ENCODE measurements around the gene CFAP45. TPM values are rescaled to one million over a fixed set of nuclear protein-coding genes. Genes with fewer than 3 reads are reported as not detected.

CFAP45 gene
- total and polyA plus RNA-seq, 2 experiments from 2014 or later = 0.36 TPM; not detected in 1

GRCh38 chr1:159866066-159866465 is 33.9 kb downstream of the CFAP45 start:
- Histone ChIP-seq H3K27me3 (ENCODE audit: insufficient read depth) (no peaks in the 10 kb centered on the region), H3K4me3 (no peak overlapping the region), H3F3A (replicated peaks; ENCODE audit: low read depth) (no peaks in the 10 kb centered on the region), H3K9me2 (ENCODE audit: insufficient read depth) (no peaks in the 10 kb centered on the region), H2AFZ (no peak overlapping the region), H3K36me3 (ENCODE audit: insufficient read depth) (no peaks in the 10 kb centered on the region; the same call in 1 of the 2 replicates), H3K4me1 (ENCODE audit: insufficient read depth) (no peaks in the 10 kb centered on the region), H3K27ac (ENCODE audit: low read depth) (no peak overlapping the region), H3K79me2 (replicated peaks; ENCODE audit: insufficient read depth) (no peaks in the 10 kb centered on the region), H4K20me1 (replicated peaks; ENCODE audit: insufficient read depth) (no peaks in the 10 kb centered on the region), H3K4me2 (no peak overlapping the region)
- no peak for DNase-seq (ENCODE audit: low spot score)
- no peak; the same call in 2 of the 3 replicates for ATAC-seq
- Mint-ChIP-seq H3K27ac (no peak overlapping the region), H3K4me3 (no peak overlapping the region), H3K4me1 (peaks cover 7% of the 10 kb centered on the region; the same call in 2 of the 3 replicates), H3K9me3 (no peaks in the 10 kb centered on the region; the same call in 2 of the 3 replicates), H3K36me3 (ENCODE audit: low read depth) (no peaks in the 10 kb centered on the region), H3K27me3 (ENCODE audit: insufficient read depth, low read depth, poor library complexity) (peaks cover 7% of the 10 kb centered on the region)
- no peak for TF ChIP-seq ZNF331 (CRISPR knock-in tag; IDR thresholded peaks at IDR 0.05; ENCODE audit: low read depth)
- TF ChIP-seq CTCF (conservative IDR thresholded peaks at IDR 0.05; ENCODE audit: low read depth in 2 of 2) = no peak
- TF ChIP-seq POLR2AphosphoS5 (IDR thresholded peaks at IDR 0.05; ENCODE audit: low read depth) = no peak
- no peak for TF ChIP-seq REST (IDR thresholded peaks at IDR 0.05; ENCODE audit: unreplicated experiment)
- TF ChIP-seq CREB1 (CRISPR knock-in tag; IDR thresholded peaks at IDR 0.05; ENCODE audit: low read depth) = no peak
- TF ChIP-seq ZNF114 (CRISPR knock-in tag; IDR thresholded peaks at IDR 0.05) = no peak
- TF ChIP-seq STAT1 (IDR thresholded peaks at IDR 0.05; ENCODE audit: unreplicated experiment) = no peak
- TF ChIP-seq ETS1 (IDR thresholded peaks at IDR 0.05) = no peak
- TF ChIP-seq JUNB (IDR thresholded peaks at IDR 0.05; ENCODE audit: unreplicated experiment) = no peak
- TF ChIP-seq NANOG (IDR thresholded peaks at IDR 0.05; ENCODE audit: borderline replicate concordance) = no peak
- TF ChIP-seq EZH2 (IDR thresholded peaks at IDR 0.05; ENCODE audit: low read depth, unreplicated experiment) = no peak
- no peak for TF ChIP-seq ZNF462 (CRISPR knock-in tag; IDR thresholded peaks at IDR 0.05)
- no peak for TF ChIP-seq EZH2phosphoT487 (IDR thresholded peaks at IDR 0.05; ENCODE audit: unreplicated experiment)

Measured in GM23338 (cell line).